HCT116 (cell line): ENCODE results near the gene PI4KA. TPM values are rescaled to one million over a fixed set of nuclear protein-coding genes. Genes with fewer than 3 reads are reported as not detected.
A peak's percentile ranks its signal among the peaks of the same experiment; 100 is the strongest.

Source experiments
- ATAC-seq: fragments of 200-7000 bp; cut with Tn5 transposase; 2 replicates; pipeline ENCODE4 v1.9.1; 2020; ENCODE audit warnings: mild to moderate bottlenecking, moderate library complexity
- BruUV-seq: library from RNA; stranded (reverse); fragments of 400-500 nt; replicated peaks from 2 replicates; lab custom pipeline; 2021; lab: Mats Ljungman, UMichigan
- CTCF ChIA-PET: fragments of 300-600 bp; sonication (Branson Sonifier 250); formaldehyde crosslinking; loops from one replicate; lab custom pipeline; 2021; ENCODE audit warnings: antibody characterized with exemption; lab: Charles Lee
- POLR2A ChIA-PET: fragments of 300-600, 350-600 bp; sonication (Branson Sonifier 250); formaldehyde crosslinking; loops from one replicate; lab custom pipeline; 2021; ENCODE audit warnings: antibody characterized with exemption; lab: Charles Lee
- RAD21 ChIA-PET, 2 experiments: fragments of 300-600 bp; sonication (Branson Sonifier 250); formaldehyde crosslinking; loops; one replicate each; lab custom pipeline; 2023; ENCODE audit warnings: low total read pairs in 2 of 2; ENCODE audit not compliant: uncharacterized antibody in 2 of 2, unreplicated experiment in 2 of 2, low non-redundant PET in 1 of 2; lab: Charles Lee
- DNase-seq: peaks from one replicate; pipeline ENCODE4 v3.0.0-alpha.2; 2010; ENCODE audit warnings: low read depth, low spot score
- H2AFZ ChIP-seq: fragments of 200-600 bp; shearing (Covaris generic), sonication (generic); 2 replicates; pipeline ENCODE4 v1.6.1; 2017; ENCODE audit warnings: low read depth, mixed run types, mixed read lengths, antibody characterized with exemption, low read length; ENCODE audit not compliant: poor library complexity, severe bottlenecking
- H3K27ac ChIP-seq: 2 replicates; pipeline ENCODE4 v1.5.1; 2012; ENCODE audit warnings: low read depth, low read length
- H3K27me3 ChIP-seq: fragments of 200-600 bp; sonication (generic); 2 replicates; pipeline ENCODE4 v1.6.1; 2016; ENCODE audit warnings: mixed run types, low read length, mixed read lengths; ENCODE audit not compliant: insufficient read depth
- H3K36me3 ChIP-seq, 2 experiments: fragments of 200-500 bp in 1 of 2; fragments of 200-600 bp in 1 of 2; sonication (Bioruptor generic) in 1 of 2; sonication (generic) in 1 of 2; 2 replicates each; pipeline versions ENCODE4 v1.5.1 to v1.6.1; 2014 to 2016; ENCODE audit warnings: low read length in 2 of 2, inconsistent platforms in 1 of 2, mixed read lengths in 1 of 2, mixed run types in 1 of 2; ENCODE audit not compliant: insufficient read depth in 2 of 2, control insufficient read depth in 1 of 2
- H3K4me1 ChIP-seq, 2 experiments: fragments of 200-600 bp in 1 of 2; sonication (generic) in 1 of 2; 2 replicates each; pipeline versions ENCODE4 v1.5.1 to v1.6.1; 2012 to 2017; ENCODE audit warnings: low read length in 2 of 2, inconsistent platforms in 1 of 2, mild to moderate bottlenecking in 1 of 2, mixed read lengths in 1 of 2, mixed run types in 1 of 2, moderate library complexity in 1 of 2; ENCODE audit not compliant: insufficient read depth in 2 of 2, control insufficient read depth in 1 of 2
- H3K4me2 ChIP-seq: fragments of 200-600 bp; sonication (generic); 2 replicates; pipeline ENCODE4 v1.6.1; 2017; ENCODE audit warnings: mixed run types, low read length, mixed read lengths
- H3K4me3 ChIP-seq, 2 experiments: fragments of 200-600 bp in 1 of 2; sonication (generic) in 1 of 2; replicated peaks in 1 of 2; 2 replicates each; pipeline ENCODE4 v1.5.1; 2011 to 2016; ENCODE audit warnings: low read length in 2 of 2, control low read depth in 1 of 2, low read depth in 1 of 2, mild to moderate bottlenecking in 1 of 2, mixed read lengths in 1 of 2, mixed run types in 1 of 2
- H3K79me2 ChIP-seq: fragments of 200-600 bp; sonication (generic); 2 replicates; pipeline ENCODE4 v1.6.1; 2017; ENCODE audit warnings: mild to moderate bottlenecking, mixed run types, low read length, moderate library complexity, mixed read lengths; ENCODE audit not compliant: insufficient read depth
- H3K9ac ChIP-seq: fragments of 200-600 bp; sonication (generic); 2 replicates; pipeline ENCODE4 v1.6.1; 2016; ENCODE audit warnings: low read length, mixed read lengths
- H3K9me2 ChIP-seq: fragments of 200-600 bp; sonication (generic), shearing (Covaris generic); 2 replicates; pipeline ENCODE4 v1.6.1; 2017; ENCODE audit warnings: mixed run types, mild to moderate bottlenecking, moderate library complexity; ENCODE audit not compliant: insufficient read depth
- H3K9me3 ChIP-seq, 2 experiments: fragments of 200-500 bp in 1 of 2; fragments of 200-600 bp in 1 of 2; sonication (Bioruptor generic) in 1 of 2; sonication (generic) in 1 of 2; 2 replicates each; pipeline ENCODE4 v1.6.1; 2014 to 2017; ENCODE audit warnings: low read length in 2 of 2, mixed read lengths in 2 of 2, inconsistent platforms in 1 of 2, low read depth in 1 of 2, mild to moderate bottlenecking in 1 of 2, mixed run types in 1 of 2, moderate library complexity in 1 of 2; ENCODE audit not compliant: control insufficient read depth in 1 of 2, insufficient read depth in 1 of 2
- H4K20me1 ChIP-seq: fragments of 200-600 bp; sonication (generic), shearing (Covaris generic); 2 replicates; pipeline ENCODE4 v1.6.1; 2017; ENCODE audit warnings: mixed run types, mild to moderate bottlenecking, moderate library complexity; ENCODE audit not compliant: insufficient read depth
- POLR2A ChIP-seq: IDR thresholded peaks from 2 replicates; pipeline ENCODE4 v1.7.0; 2011; ENCODE audit warnings: borderline replicate concordance; ENCODE audit not compliant: insufficient read depth, insufficient read length; ENCODE audit errors: extremely low read depth
- POLR2AphosphoS5 ChIP-seq: IDR thresholded peaks from 2 replicates; pipeline ENCODE4 v1.6.1; 2011; ENCODE audit warnings: mild to moderate bottlenecking, low read depth, low read length, moderate library complexity
- RAD21 ChIP-seq: IDR thresholded peaks from 2 replicates; pipeline ENCODE4 v1.6.1; 2012; ENCODE audit warnings: low read depth, mild to moderate bottlenecking
- SRF ChIP-seq: IDR thresholded peaks from 2 replicates; pipeline ENCODE4 v1.6.1; 2012; ENCODE audit warnings: low read depth
- intact Hi-C: fragments of 100-400 bp; cut with micrococcal nuclease; formaldehyde crosslinking; loops from 2 replicates; pipeline ENCODE4 v1.10.0; 2022
- total RNA-seq: library from RNA; stranded (reverse); gene quantifications from one replicate; pipeline ENCODE4 v1.2.1, GENCODE V29; 2021; ENCODE audit not compliant: unreplicated experiment
- TF ChIP-seq, protein P1 (sequence below), 3 experiments: fragments of 200-600 bp in 1 of 3; sonication (generic) in 1 of 3; IDR thresholded peaks in 2 of 3; conservative IDR thresholded peaks in 1 of 3; 2 replicates each; pipeline ENCODE4 v1.5.1; 2012 to 2017; ENCODE audit warnings: low read depth in 2 of 3, low read length in 2 of 3, antibody characterized with exemption in 1 of 3, borderline replicate concordance in 1 of 3, control low read depth in 1 of 3, mild to moderate bottlenecking in 1 of 3, mixed read lengths in 1 of 3, mixed run types in 1 of 3, moderate library complexity in 1 of 3; ENCODE audit not compliant: insufficient read depth in 1 of 3

Gene PI4KA
- total RNA-seq, 1 experiment from 2014 or later: 59.6 TPM

- TF ChIP-seq POLR2AphosphoS5: no peak
- no peak for ATAC-seq
These were observed 54.0 kb downstream of the PI4KA start for GRCh38 chr22:20804650-20805049.

DNA sequence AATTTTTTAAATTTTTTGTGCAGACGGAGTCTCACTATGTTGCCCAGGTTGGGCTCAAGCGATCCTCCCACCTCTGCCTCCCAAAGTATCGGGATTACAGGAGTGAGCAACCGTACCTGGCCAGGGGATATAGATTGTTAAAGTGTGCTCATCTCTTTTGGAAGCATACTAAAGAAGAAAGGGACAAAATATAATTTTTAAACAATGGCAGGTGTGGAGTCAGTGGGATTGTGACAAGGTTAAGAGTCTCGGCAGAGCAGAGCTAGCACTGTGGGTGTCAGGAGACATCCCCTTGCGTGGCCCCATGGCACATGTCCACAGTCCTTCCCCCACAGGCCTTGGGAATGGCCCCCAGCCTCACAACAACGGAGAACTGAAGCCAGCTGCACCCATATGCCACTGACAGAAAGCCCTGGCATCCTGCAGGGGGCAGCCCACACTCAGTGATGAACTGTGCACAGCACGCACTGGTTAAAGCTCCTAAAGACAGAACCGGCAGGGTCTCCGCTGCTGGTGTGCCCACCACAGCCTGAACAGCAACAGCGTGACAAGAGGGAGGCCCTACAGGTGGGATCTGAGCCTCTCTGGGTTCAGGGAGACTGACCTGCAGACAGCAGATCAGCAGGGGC is 54.8 kb downstream of the PI4KA start:
- H3K27me3 ChIP-seq: no peaks in the 10 kb centered on the region
- H3K79me2 ChIP-seq: no peaks in the 10 kb centered on the region
- H3K4me3 ChIP-seq: no peak overlapping the region
- H3K4me2 ChIP-seq: no peak overlapping the region
- no peak overlapping the region for H3K27ac ChIP-seq
- TF ChIP-seq POLR2A: no peak
- TF ChIP-seq, protein P1, sequence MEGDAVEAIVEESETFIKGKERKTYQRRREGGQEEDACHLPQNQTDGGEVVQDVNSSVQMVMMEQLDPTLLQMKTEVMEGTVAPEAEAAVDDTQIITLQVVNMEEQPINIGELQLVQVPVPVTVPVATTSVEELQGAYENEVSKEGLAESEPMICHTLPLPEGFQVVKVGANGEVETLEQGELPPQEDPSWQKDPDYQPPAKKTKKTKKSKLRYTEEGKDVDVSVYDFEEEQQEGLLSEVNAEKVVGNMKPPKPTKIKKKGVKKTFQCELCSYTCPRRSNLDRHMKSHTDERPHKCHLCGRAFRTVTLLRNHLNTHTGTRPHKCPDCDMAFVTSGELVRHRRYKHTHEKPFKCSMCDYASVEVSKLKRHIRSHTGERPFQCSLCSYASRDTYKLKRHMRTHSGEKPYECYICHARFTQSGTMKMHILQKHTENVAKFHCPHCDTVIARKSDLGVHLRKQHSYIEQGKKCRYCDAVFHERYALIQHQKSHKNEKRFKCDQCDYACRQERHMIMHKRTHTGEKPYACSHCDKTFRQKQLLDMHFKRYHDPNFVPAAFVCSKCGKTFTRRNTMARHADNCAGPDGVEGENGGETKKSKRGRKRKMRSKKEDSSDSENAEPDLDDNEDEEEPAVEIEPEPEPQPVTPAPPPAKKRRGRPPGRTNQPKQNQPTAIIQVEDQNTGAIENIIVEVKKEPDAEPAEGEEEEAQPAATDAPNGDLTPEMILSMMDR (IDR thresholded peaks at IDR 0.05 in 2 of 3, conservative IDR thresholded peaks at IDR 0.05 in 1 of 3; ENCODE audit: borderline replicate concordance in 1 of 3, insufficient read depth in 1 of 3, low read depth in 2 of 3, low read length in 2 of 3): peak; percentile 30 to 71 (median 66); a peak in 5 of 6 replicates
- no peak for TF ChIP-seq SRF
- peak; percentile 69 for TF ChIP-seq RAD21
- no peaks in the 10 kb centered on the region for H3K9me2 ChIP-seq
- DNase-seq (peak; percentile 3), ATAC-seq (peak; percentile 81)
- ChIA-PET POLR2A (no interaction called here), RAD21 (interaction anchor here (1.0 to 1.3 kb wide), 2 partner anchors 82 kb away, joined by 3 to 5 read pairs; no protein-coding TSS in a partner anchor), CTCF (interaction anchor here (0.8 to 1.7 kb wide), 5 partner anchors 20 to 199 kb away, joined by 3 to 8 read pairs (median 5); partner anchors contain the start of gene THAP7)
- H3K9ac ChIP-seq: no peak overlapping the region
- no peaks in the 10 kb centered on the region for H4K20me1 ChIP-seq
- intact Hi-C loops: loop anchor here (5.0 kb wide), 1 partner anchor 178 kb away; the partner anchor contains the start of gene LZTR1
- peaks cover 17 to 26% of the 10 kb centered on the region in 2 experiments; a peak in 3 of 4 replicates for H3K36me3 ChIP-seq
- no TSS peak for BruUV-seq
- H3K4me1 ChIP-seq: peaks cover 10 to 23% of the 10 kb centered on the region in 2 experiments
- no peaks in the 10 kb centered on the region for H3K9me3 ChIP-seq
- no peak overlapping the region for H2AFZ ChIP-seq

More at GRCh38 chr22:20804650-20805049, 54.0 kb downstream of the PI4KA start:
- Histone ChIP-seq H3K9me2 (no peaks in the 10 kb centered on the region), H3K4me1 (peaks cover 10 to 23% of the 10 kb centered on the region in 2 experiments), H3K9ac (no peak overlapping the region), H3K27me3 (no peaks in the 10 kb centered on the region), H2AFZ (no peak overlapping the region), H3K79me2 (no peaks in the 10 kb centered on the region), H3K4me2 (no peak overlapping the region), H3K9me3 (no peaks in the 10 kb centered on the region), H3K27ac (no peak overlapping the region), H3K4me3 (no peak overlapping the region), H4K20me1 (no peaks in the 10 kb centered on the region), H3K36me3 (peaks cover 11 to 24% of the 10 kb centered on the region in 2 experiments; a peak in 3 of 4 replicates)
- ChIA-PET POLR2A (no interaction called here), RAD21 (interaction anchor here in 1 of 2 experiments (1.0 kb wide), 1 partner anchor 81 kb away, joined by 5 read pairs; no protein-coding TSS in a partner anchor), CTCF (interaction anchor here (0.8 to 1.7 kb wide), 5 partner anchors 21 to 198 kb away, joined by 3 to 8 read pairs (median 5); partner anchors contain the start of gene THAP7)
- no peak for DNase-seq
- BruUV-seq: no TSS peak
- intact Hi-C loops: loop anchor here (5.0 kb wide), 1 partner anchor 178 kb away; the partner anchor contains the start of gene LZTR1
